Measurements from ENCODE around the gene MYO6. TPM values are rescaled to one million over a fixed set of nuclear protein-coding genes. Genes with fewer than 3 reads are reported as not detected.
"Not testable (repeated sequence)": the region's sequence is repeated elsewhere in the genome, so short reads cannot be mapped to it uniquely, and the experiment has no call there.

MYO6 gene
- total RNA-seq, 1 donor from 2014 or later = 135 TPM

- Mint-ChIP-seq H3K27ac (ENCODE audit: unreplicated experiment) (no peak overlapping the region), H3K9me3 (ENCODE audit: unreplicated experiment) (no peaks in the 10 kb centered on the region)
Observed at GRCh38 chr6:75727206-75727605, 21.8 kb upstream of the MYO6 start.

GRCh38 chr6:75731029-75731428 is 18.0 kb upstream of the MYO6 start:
- not testable (repeated sequence) for H3K4me3 Mint-ChIP-seq (ENCODE audit: unreplicated experiment); H3K27ac Mint-ChIP-seq (ENCODE audit: unreplicated experiment); H3K27me3 Mint-ChIP-seq (ENCODE audit: unreplicated experiment); H3K4me1 Mint-ChIP-seq (ENCODE audit: unreplicated experiment); DNase-seq (ENCODE audit: low spot score); H3K36me3 Mint-ChIP-seq (ENCODE audit: low read depth, unreplicated experiment); H3K9me3 Mint-ChIP-seq (ENCODE audit: unreplicated experiment)

More at GRCh38 chr6:75727206-75727605, 21.8 kb upstream of the MYO6 start:
- Mint-ChIP-seq H3K4me3 (ENCODE audit: unreplicated experiment) (no peak overlapping the region), H3K36me3 (ENCODE audit: low read depth, unreplicated experiment) (no peaks in the 10 kb centered on the region), H3K27me3 (ENCODE audit: unreplicated experiment) (no peaks in the 10 kb centered on the region), H3K4me1 (ENCODE audit: unreplicated experiment) (no peaks in the 10 kb centered on the region)
- DNase-seq (ENCODE audit: low spot score) = no peak
- TF ChIP-seq CTCF (IDR thresholded peaks at IDR 0.05; ENCODE audit: unreplicated experiment) = no peak

- Mint-ChIP-seq H3K27ac (ENCODE audit: unreplicated experiment) (no peak overlapping the region), H3K27me3 (ENCODE audit: unreplicated experiment) (no peaks in the 10 kb centered on the region), H3K9me3 (ENCODE audit: unreplicated experiment) (no peaks in the 10 kb centered on the region), H3K4me3 (ENCODE audit: unreplicated experiment) (no peak overlapping the region), H3K36me3 (ENCODE audit: low read depth, unreplicated experiment) (no peaks in the 10 kb centered on the region), H3K4me1 (ENCODE audit: unreplicated experiment) (peaks cover 2% of the 10 kb centered on the region)
- no peak for DNase-seq (ENCODE audit: low spot score)
- no peak for TF ChIP-seq CTCF (IDR thresholded peaks at IDR 0.05; ENCODE audit: unreplicated experiment)
Observed at GRCh38 chr6:75735491-75736186, 13.4 kb upstream of the MYO6 start.

GRCh38 chr6:75743971-75744370 is 5.1 kb upstream of the MYO6 start:
- Mint-ChIP-seq H3K9me3 (ENCODE audit: unreplicated experiment) (no peaks in the 10 kb centered on the region), H3K36me3 (ENCODE audit: low read depth, unreplicated experiment) (no peaks in the 10 kb centered on the region), H3K4me1 (ENCODE audit: unreplicated experiment) (peaks cover 6% of the 10 kb centered on the region), H3K4me3 (ENCODE audit: unreplicated experiment) (no peak overlapping the region), H3K27me3 (ENCODE audit: unreplicated experiment) (peaks cover 3% of the 10 kb centered on the region), H3K27ac (ENCODE audit: unreplicated experiment) (no peak overlapping the region)
- no peak for DNase-seq (ENCODE audit: low spot score)
- no peak for TF ChIP-seq CTCF (IDR thresholded peaks at IDR 0.05; ENCODE audit: unreplicated experiment)

GRCh38 chr6:75745404-75745803 is 3.6 kb upstream of the MYO6 start:
- Mint-ChIP-seq H3K27ac (ENCODE audit: unreplicated experiment) (no peak overlapping the region), H3K4me1 (ENCODE audit: unreplicated experiment) (peaks cover 8% of the 10 kb centered on the region), H3K4me3 (ENCODE audit: unreplicated experiment) (no peak overlapping the region), H3K27me3 (ENCODE audit: unreplicated experiment) (peaks cover 4% of the 10 kb centered on the region), H3K9me3 (ENCODE audit: unreplicated experiment) (no peaks in the 10 kb centered on the region), H3K36me3 (ENCODE audit: low read depth, unreplicated experiment) (peaks cover 4% of the 10 kb centered on the region)
- DNase-seq (ENCODE audit: low spot score) = no peak
- TF ChIP-seq CTCF (IDR thresholded peaks at IDR 0.05; ENCODE audit: unreplicated experiment) = no peak

Measured in endothelial cell (in vitro differentiated cells).